NCI-H510A treated with DMSO at 0.1 percent for 48 hours (cell line): ENCODE measurements around the gene CHAT.

Experiments
- DNase-seq: peaks from one replicate; lab custom pipeline; 2025; lab: John Stamatoyannopoulos, UW

The CHAT gene

DNA sequence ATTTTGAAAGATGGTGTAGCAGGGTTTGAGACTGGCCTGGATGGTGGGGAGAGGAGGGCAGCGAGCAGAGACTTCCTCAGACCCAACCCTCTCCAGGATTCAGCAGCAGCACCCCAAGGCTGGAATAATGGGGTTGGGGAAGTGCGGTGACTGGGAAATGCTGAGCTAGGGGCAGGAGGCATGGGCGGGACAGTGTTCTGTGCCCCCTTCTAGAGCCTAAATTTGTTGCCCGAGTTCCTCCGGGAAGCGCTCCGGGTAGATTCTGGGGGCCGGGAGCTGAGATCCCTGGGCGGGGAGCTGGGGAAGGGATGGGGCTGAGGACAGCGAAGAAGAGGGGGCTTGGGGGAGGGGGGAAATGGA is at the start of gene CHAT:
TSS of gene CHAT (plus strand) at position 156 of the 360 bp plus-strand sequence. CDS start at position 309, 153 bp downstream.
- DNase-seq = no peak

- no peak for DNase-seq
These were observed 49.3 kb upstream of the CHAT start for GRCh38 chr10:49564461-49565009.

DNA sequence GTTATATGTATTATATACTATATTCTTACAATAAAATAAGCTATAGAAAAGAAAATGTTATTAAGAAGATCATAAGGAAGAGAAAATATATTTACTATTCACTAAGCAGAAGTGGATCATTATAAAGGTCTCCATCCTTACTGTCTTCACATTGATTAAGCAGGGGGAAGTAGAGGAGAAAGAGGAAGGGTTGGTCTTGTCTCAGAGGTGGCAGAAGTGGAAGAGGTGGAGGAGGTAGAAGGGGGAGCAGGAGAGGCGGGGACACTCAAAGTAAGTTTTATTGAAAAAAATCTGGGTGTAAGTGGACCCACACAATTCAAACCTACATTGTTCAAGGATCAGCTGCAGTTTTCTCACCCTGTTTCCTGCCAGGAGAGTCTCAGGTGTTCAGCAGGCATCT is 46.0 kb upstream of the CHAT start:
- DNase-seq = no peak

GRCh38 chr10:49568235-49568634 is 45.6 kb upstream of the CHAT start:
- DNase-seq = no peak

DNA sequence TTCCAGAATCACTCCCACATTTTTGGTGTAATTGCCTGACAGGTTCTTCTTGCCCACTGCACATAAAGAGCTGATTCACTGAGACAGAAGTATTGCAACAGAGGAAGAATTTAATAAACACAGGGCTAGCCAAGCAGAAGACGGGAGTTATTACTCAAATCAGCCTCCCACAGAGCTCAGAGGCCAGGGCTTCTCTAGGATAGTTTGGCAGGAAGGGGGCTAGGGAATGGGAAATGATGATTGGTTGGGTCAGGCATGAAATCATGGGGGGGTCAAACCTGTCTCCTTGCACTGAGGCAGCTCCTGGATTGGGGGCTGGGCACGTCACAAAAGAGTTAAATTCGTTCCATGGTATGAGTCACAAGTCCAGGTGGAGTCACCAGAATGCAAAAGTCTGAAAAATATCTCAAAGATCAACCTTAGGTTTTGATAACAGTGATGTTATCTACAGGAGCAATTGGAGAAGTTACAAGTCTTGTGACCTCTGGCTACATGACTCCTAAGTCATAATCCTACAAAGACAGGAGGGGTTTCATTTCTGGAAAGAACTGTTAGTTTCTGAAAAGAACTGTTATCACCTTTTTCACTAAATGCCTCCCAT is 44.7 kb upstream of the CHAT start:
- no peak for DNase-seq

DNA sequence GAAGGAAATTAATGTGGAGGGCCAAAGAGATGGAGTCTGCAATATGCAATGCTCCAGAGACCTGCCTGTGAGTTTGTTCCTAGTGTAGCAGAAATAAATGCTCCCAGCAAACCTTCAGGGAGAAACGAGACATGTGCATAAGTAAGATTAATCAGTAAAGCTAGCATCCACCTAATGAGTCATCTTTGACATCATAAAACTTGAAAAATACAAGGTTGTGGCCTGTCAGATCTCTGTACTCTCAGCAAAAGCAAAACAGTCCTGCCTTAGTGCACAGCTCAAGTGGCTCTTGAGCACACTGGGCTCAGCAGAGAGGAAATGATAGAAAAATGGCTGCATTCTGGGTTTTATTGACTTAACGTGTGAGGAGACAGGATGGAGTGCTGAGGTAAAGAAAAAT is 42.4 kb upstream of the CHAT start:
- peak; percentile 43 for DNase-seq

- no peak for DNase-seq
These were observed 41.2 kb upstream of the CHAT start for GRCh38 chr10:49572594-49573114.

DNA sequence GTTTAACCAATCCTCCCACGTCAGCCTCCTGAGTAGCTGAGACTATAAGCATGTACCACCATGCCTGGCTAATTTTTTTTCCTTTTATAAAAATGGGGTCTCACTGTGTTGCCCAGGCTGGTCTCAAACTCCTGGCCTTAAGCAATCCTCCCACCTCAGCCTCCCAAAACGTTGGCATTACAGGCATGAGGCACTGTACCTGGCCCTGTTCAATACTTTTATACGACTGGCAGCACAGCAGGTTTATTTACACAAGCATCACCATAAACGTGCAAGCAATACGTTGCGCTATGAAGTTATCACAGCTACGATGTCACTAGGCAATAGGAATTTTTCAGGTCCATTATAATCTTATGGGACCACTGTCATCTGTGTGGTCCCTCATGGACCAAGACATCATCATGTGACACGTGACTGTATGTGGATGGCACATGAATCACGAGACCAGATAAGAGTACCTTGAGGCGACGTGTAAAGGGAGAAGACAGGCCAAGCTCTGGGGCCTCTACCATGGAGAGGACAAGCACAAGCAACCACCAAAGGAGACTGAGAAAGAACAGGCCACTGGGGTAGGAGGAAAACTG is 38.3 kb upstream of the CHAT start:
- no peak for DNase-seq

DNA sequence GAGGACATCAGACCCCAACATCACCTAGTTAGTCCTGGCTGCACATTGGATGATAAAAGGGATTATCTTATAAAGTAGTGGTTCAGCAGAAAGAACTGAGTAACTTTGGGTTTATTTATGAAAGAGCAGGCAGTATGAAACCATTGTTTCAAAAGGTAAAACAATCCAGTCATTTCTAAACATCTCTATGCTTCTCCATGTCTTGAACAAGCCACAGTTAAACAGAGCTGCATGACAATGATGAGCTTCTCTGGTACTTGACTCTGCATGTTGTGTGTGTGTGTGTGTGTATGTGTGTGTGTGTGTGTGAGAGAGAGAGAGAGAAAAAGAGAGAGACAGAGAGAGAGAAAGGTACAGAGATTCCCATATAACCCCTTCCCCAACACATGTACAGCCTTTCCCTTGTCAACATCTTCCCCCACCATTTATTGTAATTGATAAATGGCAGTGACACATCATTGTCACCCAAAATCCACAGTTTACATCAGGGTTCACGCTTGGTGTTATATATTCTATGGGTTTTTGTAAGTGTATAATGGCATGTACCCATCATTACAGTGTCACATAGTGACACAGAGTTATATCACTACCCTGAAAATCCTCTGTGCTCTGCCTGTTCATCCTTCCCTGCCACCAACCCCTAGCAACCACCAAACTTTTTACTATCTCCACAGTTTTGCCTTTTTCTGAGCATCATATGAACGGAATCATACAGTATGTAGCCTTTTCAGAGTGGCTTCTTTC is 36.5 kb upstream of the CHAT start:
- no peak for DNase-seq

GRCh38 chr10:49578392-49578791 is 35.4 kb upstream of the CHAT start:
- no peak for DNase-seq

GRCh38 chr10:49579621-49580020 is 34.2 kb upstream of the CHAT start:
- no peak for DNase-seq

GRCh38 chr10:49585387-49585786 is 28.4 kb upstream of the CHAT start:
- no peak for DNase-seq

- no peak for DNase-seq
These were observed 25.9 kb upstream of the CHAT start for GRCh38 chr10:49587981-49588380.

DNA sequence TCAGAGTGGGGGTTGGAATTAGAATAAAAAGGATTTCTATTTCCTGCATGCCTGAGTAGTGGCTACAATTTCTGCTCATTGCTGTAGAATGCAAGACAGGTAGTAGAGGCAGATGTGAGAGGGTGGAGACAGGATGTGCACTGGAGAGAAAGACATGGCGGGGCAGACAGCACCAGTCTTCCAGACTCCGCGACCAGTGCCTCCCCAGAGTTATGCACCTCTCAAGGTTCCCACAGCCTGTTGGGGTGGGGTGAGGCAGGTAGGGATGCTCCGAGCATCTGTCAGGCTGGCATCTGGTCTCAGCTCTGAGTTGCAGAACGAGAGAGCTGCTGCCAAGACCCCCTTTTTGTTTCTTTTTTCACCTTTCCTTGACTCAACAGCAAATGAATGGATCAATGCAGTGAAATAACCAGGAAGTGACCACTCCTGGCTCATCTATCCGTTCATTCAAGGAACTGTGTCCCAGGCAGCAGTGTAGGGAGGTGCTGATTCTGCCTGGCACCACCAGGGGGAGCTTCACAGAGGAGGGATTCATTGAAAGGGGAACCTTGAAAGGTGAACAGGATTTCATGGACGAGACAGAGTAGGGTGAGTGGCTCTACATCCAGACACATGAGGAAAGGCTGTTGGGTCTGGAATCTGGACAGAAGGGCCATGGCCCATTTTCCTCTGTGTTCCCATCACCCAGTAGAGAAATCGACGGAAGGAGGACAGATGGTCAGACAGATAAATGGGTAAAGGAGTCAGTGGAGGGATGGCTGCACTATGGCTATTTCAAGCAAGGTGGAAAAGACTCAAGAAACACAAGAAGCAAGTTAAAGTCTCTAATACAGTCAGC is 20.9 kb upstream of the CHAT start:
- peak; percentile 55 for DNase-seq

GRCh38 chr10:49593564-49593875 is 20.3 kb upstream of the CHAT start:
- no peak for DNase-seq

GRCh38 chr10:49593998-49594397 is 19.8 kb upstream of the CHAT start:
- DNase-seq = no peak

- DNase-seq = peak; percentile 61
These were observed 19.2 kb upstream of the CHAT start for GRCh38 chr10:49594594-49594993.

GRCh38 chr10:49595003-49595712 is 18.7 kb upstream of the CHAT start:
- DNase-seq = no peak

GRCh38 chr10:49595713-49596492 is 17.9 kb upstream of the CHAT start:
- DNase-seq = no peak

DNA sequence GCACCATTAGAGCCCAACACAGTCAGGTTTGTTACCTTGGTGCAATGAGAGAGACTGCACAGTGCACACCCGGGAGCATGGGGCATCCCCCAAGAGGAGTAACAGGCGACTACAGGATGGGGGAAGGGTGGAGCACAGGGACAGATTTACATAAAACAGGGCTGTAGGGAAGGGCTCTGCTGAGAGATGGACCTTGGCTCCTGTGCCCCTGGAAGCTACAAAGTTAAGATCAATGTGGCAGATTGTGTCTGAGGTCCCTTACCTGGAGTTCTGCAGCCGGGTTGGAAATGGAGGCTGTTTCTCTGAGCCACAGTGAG is 17.4 kb upstream of the CHAT start:
- DNase-seq = no peak

- DNase-seq = no peak
These were observed 17.0 kb upstream of the CHAT start for GRCh38 chr10:49596836-49597235.
